ENCODE data around the gene PRSS38. TPM values are rescaled to one million over a fixed set of nuclear protein-coding genes. Genes with fewer than 3 reads are reported as not detected.

PRSS38 gene
- total RNA-seq, 1 donor from 2014 or later, result not detected

- DNase-seq, result no peak
These were observed 71.1 kb downstream of the PRSS38 start for GRCh38 chr1:227886503-227886961.

GRCh38 chr1:227886993-227887696, 71.7 kb downstream of the PRSS38 start:
- DNase-seq, result no peak

- DNase-seq, result no peak
These were observed 72.4 kb downstream of the PRSS38 start for GRCh38 chr1:227887697-227888403.

- no peak for DNase-seq
These were observed 73.0 kb downstream of the PRSS38 start for GRCh38 chr1:227888404-227889046.

GRCh38 chr1:227889047-227889862, 73.8 kb downstream of the PRSS38 start:
- DNase-seq, result no peak

- no peak for DNase-seq
These were observed 74.5 kb downstream of the PRSS38 start for GRCh38 chr1:227889863-227890405.

- no peak for DNase-seq
These were observed 75.2 kb downstream of the PRSS38 start for GRCh38 chr1:227890451-227891222.

- no peak for DNase-seq
These were observed 75.9 kb downstream of the PRSS38 start for GRCh38 chr1:227891223-227891954.

- DNase-seq, result no peak
These were observed 76.5 kb downstream of the PRSS38 start for GRCh38 chr1:227891955-227892488.

GRCh38 chr1:227892489-227893299, 77.2 kb downstream of the PRSS38 start:
- DNase-seq, result no peak

- no peak for DNase-seq
These were observed 77.9 kb downstream of the PRSS38 start for GRCh38 chr1:227893300-227893948.

- no peak for DNase-seq
These were observed 78.7 kb downstream of the PRSS38 start for GRCh38 chr1:227893949-227894721.

- DNase-seq, result no peak
These were observed 79.5 kb downstream of the PRSS38 start for GRCh38 chr1:227894831-227895451.

All from occipital lobe (tissue), 2 donors.